K562 (cell line): Measurements from ENCODE around the gene BTAF1. TPM values are rescaled to one million over a fixed set of nuclear protein-coding genes. Genes with fewer than 3 reads are reported as not detected.

Source experiments
- BCOR ChIP-seq: fragments of 450-650 bp; IDR thresholded peaks from 2 replicates; pipeline ENCODE4 v1.6.1; 2016
- CEBPG ChIP-seq, 3 experiments: fragments of 200-800 bp in 1 of 3; sonication (Bioruptor generic) in 1 of 3; sonication (generic) in 1 of 3; formaldehyde crosslinking in 1 of 3; IDR thresholded peaks in 2 of 3; conservative IDR thresholded peaks in 1 of 3; 2 replicates each; pipeline versions ENCODE4 v1.6.1 to v1.8.0; 2016 to 2022; ENCODE audit warnings: missing compliant biosample characterization in 2 of 3, missing genetic modification characterization in 2 of 3, mild to moderate bottlenecking in 1 of 3, missing genetic modification reagents in 1 of 3
- CHD1 ChIP-seq: fragments of 200-600 bp; sonication (generic); IDR thresholded peaks from one replicate; pipeline ENCODE4 v1.6.1; 2012; ENCODE audit warnings: mild to moderate bottlenecking, moderate library complexity, low read length, inconsistent platforms
- CREM ChIP-seq: IDR thresholded peaks from 2 replicates; pipeline ENCODE4 v1.6.1; 2014; ENCODE audit warnings: antibody characterized with exemption, low read depth
- FOSL1 ChIP-seq: fragments of 200-800 bp; sonication (Bioruptor generic); conservative IDR thresholded peaks from 2 replicates; pipeline ENCODE4 v1.6.1; 2016; ENCODE audit warnings: missing genetic modification characterization, missing compliant biosample characterization
- JUNB ChIP-seq: fragments of 450-650 bp; formaldehyde crosslinking; conservative IDR thresholded peaks from 2 replicates; pipeline ENCODE4 v1.4.0; 2020; ENCODE audit warnings: mild to moderate bottlenecking
- MEIS2 ChIP-seq: fragments of 450-650 bp; IDR thresholded peaks from 2 replicates; pipeline ENCODE4 v1.6.1; 2014; ENCODE audit warnings: mild to moderate bottlenecking; ENCODE audit not compliant: partially characterized antibody
- NR1H2 ChIP-seq: sonication (generic); formaldehyde crosslinking; IDR thresholded peaks from 2 replicates; pipeline ENCODE4 v1.4.0; 2020; ENCODE audit warnings: mild to moderate bottlenecking, missing genetic modification reagents
- TAF1 ChIP-seq: IDR thresholded peaks from 2 replicates; pipeline ENCODE4 v1.6.1; 2011; ENCODE audit warnings: mild to moderate bottlenecking, low read length, moderate library complexity; ENCODE audit not compliant: insufficient read depth, control insufficient read depth, severe bottlenecking; ENCODE audit errors: extremely low read depth
- ZFP1 ChIP-seq: fragments of 450-650 bp; formaldehyde crosslinking; IDR thresholded peaks from 2 replicates; pipeline ENCODE4 v1.4.0; 2020; ENCODE audit warnings: mild to moderate bottlenecking, mixed read lengths
- ZNF124 ChIP-seq: sonication (generic); formaldehyde crosslinking; IDR thresholded peaks from 2 replicates; pipeline ENCODE4 v1.8.1; 2022; ENCODE audit warnings: missing genetic modification reagents
- ZNF324 ChIP-seq: fragments of 250-450 bp; sonication (Bioruptor Pico); IDR thresholded peaks from 2 replicates; pipeline ENCODE4 v1.4.0; 2020; ENCODE audit warnings: mild to moderate bottlenecking
- ZNF586 ChIP-seq: fragments of 450-650 bp; formaldehyde crosslinking; conservative IDR thresholded peaks from 2 replicates; pipeline ENCODE4 v1.4.0; 2020; ENCODE audit warnings: mild to moderate bottlenecking, moderate library complexity
- polyA plus RNA-seq, 8 experiments: library from polyadenylated mRNA; depleted of rRNA in 4 of 8; stranded (reverse) in 5 of 8; unstranded in 3 of 8; fragments of >200 nt; fragmentation: Nextera tagmentation in 2 of 8; fragmentation: Illumina TruSeq in 1 of 8; extraction: Ambion mirVana in 2 of 8; extraction: Trizol in 1 of 8; gene quantifications; 2 replicates each; pipeline versions ENCODE4 v1.2.1 to v1.2.3, GENCODE V29; 2011 to 2014; ENCODE audit warnings: inconsistent platforms in 1 of 8, missing spikeins in 1 of 8
- total RNA-seq, 7 experiments: library from RNA; depleted of rRNA in 6 of 7; stranded (reverse); fragments of >200 nt in 6 of 7; fragmentation: Illumina TruSeq in 2 of 7; extraction: Trizol in 2 of 7; gene quantifications; 2 replicates each; pipeline versions ENCODE4 v1.2.1 to v1.2.3, GENCODE V29; 2011 to 2021; ENCODE audit warnings: low replicate concordance in 1 of 7
- TF ChIP-seq, protein P1 (sequence below), 2 experiments: fragments of 150-350 bp in 1 of 2; IDR thresholded peaks; 2 replicates each; pipeline ENCODE4 v1.6.1; 2012 to 2016; ENCODE audit warnings: low read depth in 2 of 2, low read length in 2 of 2, mild to moderate bottlenecking in 1 of 2, moderate library complexity in 1 of 2
- TF ChIP-seq, protein P2 (sequence below): fragments of 250-450 bp; sonication (Bioruptor Pico); IDR thresholded peaks from 2 replicates; pipeline ENCODE4 v1.8.0; 2022; ENCODE audit warnings: inconsistent platforms, mild to moderate bottlenecking, moderate library complexity, borderline replicate concordance
- TF ChIP-seq, protein P3 (sequence below): fragments of 450-650 bp; IDR thresholded peaks from 2 replicates; pipeline ENCODE4 v1.6.1; 2016; ENCODE audit warnings: missing biosample characterization, missing genetic modification characterization
- TF ChIP-seq, protein P4 (sequence below): sonication (generic); formaldehyde crosslinking; IDR thresholded peaks from 2 replicates; pipeline ENCODE4 v1.8.0; 2023; ENCODE audit warnings: mild to moderate bottlenecking, missing genetic modification reagents
- TF ChIP-seq, protein P5 (sequence below): conservative IDR thresholded peaks from 2 replicates; pipeline ENCODE4 v1.6.1; 2011; ENCODE audit warnings: low read depth, mild to moderate bottlenecking, low read length; ENCODE audit not compliant: control insufficient read depth

Gene BTAF1
- total and polyA plus RNA-seq, 9 of the 15 experiments (the other 6 are each of a cell fraction or from before 2014, with no cell fraction given): 6.6 to 70.7 (median 30.5) TPM

DNA sequence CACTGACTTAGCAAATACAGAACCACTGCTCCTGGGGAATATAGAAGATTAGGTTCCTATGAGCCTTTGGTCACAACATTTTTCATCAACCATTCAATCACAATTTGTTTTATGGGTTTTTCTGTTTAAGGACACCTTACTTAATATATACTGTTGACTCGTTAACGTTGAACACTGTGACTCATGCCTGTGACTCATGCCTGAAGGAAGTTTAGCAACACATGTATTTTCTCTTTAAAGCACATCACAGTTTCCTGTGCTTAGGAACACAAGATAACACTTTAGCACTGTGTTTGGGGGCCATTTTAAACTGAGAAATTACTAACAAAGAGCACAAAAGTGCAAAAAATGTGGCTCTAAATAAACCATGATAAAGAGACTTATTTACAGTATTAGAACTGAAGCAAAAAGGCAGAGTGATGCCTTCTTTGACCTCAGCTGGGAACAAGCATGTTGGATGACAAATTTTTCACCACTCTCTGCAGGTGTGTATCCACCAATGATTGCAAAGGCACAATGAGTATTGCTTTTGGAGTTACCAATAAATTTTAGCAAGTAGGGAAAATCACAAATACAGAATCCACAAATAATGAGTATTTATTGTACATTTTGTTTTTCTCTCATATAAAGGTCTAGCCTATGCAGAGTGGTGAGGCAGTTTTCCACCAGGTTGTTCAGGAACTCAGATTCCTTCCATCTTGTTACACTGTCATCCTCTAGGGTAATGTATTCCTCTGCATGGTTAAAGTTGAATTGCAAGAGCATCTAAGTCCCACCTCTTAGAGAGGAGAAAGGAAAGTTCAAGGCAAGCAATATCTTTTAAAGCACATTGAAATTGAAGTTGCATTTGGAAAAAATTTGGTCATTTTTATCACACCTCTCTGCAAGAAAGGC is 21.5 kb upstream of the BTAF1 start (continued):
- TF ChIP-seq TAF1 (no peak), ZNF124 (CRISPR knock-in tag) (no peak), NR1H2 (CRISPR knock-in tag) (no peak), MEIS2 (peak; percentile 56), CEBPG (CRISPR knock-in tag; IDR thresholded peaks at IDR 0.05) (peak; percentile 43; the same call in 1 of the 2 replicates), CEBPG (tag; conservative IDR thresholded peaks at IDR 0.05 in 1 of 2, IDR thresholded peaks at IDR 0.05 in 1 of 2) (peak; percentile 34 to 78; a peak in 3 of 4 replicates), ZFP1 (no peak), ZNF324 (CRISPR knock-in tag) (no peak), FOSL1 (peak; percentile 99), ZNF586 (CRISPR knock-in tag) (no peak), CREM (0 out of 2 replicates have a peak, but pooled peaks have one; percentile 46), BCOR (no peak), CHD1 (no peak), JUNB (CRISPR knock-in tag) (peak; percentile 61; the same call in 1 of the 2 replicates)
- TF ChIP-seq, protein P1, sequence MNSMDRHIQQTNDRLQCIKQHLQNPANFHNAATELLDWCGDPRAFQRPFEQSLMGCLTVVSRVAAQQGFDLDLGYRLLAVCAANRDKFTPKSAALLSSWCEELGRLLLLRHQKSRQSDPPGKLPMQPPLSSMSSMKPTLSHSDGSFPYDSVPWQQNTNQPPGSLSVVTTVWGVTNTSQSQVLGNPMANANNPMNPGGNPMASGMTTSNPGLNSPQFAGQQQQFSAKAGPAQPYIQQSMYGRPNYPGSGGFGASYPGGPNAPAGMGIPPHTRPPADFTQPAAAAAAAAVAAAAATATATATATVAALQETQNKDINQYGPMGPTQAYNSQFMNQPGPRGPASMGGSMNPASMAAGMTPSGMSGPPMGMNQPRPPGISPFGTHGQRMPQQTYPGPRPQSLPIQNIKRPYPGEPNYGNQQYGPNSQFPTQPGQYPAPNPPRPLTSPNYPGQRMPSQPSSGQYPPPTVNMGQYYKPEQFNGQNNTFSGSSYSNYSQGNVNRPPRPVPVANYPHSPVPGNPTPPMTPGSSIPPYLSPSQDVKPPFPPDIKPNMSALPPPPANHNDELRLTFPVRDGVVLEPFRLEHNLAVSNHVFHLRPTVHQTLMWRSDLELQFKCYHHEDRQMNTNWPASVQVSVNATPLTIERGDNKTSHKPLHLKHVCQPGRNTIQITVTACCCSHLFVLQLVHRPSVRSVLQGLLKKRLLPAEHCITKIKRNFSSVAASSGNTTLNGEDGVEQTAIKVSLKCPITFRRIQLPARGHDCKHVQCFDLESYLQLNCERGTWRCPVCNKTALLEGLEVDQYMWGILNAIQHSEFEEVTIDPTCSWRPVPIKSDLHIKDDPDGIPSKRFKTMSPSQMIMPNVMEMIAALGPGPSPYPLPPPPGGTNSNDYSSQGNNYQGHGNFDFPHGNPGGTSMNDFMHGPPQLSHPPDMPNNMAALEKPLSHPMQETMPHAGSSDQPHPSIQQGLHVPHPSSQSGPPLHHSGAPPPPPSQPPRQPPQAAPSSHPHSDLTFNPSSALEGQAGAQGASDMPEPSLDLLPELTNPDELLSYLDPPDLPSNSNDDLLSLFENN (IDR thresholded peaks at IDR 0.05; ENCODE audit: low read depth in 2 of 2, low read length in 2 of 2): no peak
- TF ChIP-seq, protein P2, sequence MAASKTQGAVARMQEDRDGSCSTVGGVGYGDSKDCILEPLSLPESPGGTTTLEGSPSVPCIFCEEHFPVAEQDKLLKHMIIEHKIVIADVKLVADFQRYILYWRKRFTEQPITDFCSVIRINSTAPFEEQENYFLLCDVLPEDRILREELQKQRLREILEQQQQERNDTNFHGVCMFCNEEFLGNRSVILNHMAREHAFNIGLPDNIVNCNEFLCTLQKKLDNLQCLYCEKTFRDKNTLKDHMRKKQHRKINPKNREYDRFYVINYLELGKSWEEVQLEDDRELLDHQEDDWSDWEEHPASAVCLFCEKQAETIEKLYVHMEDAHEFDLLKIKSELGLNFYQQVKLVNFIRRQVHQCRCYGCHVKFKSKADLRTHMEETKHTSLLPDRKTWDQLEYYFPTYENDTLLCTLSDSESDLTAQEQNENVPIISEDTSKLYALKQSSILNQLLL (CRISPR knock-in tag): no peak
- TF ChIP-seq, protein P3, sequence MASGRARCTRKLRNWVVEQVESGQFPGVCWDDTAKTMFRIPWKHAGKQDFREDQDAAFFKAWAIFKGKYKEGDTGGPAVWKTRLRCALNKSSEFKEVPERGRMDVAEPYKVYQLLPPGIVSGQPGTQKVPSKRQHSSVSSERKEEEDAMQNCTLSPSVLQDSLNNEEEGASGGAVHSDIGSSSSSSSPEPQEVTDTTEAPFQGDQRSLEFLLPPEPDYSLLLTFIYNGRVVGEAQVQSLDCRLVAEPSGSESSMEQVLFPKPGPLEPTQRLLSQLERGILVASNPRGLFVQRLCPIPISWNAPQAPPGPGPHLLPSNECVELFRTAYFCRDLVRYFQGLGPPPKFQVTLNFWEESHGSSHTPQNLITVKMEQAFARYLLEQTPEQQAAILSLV (tag): no peak
- TF ChIP-seq, protein P4, sequence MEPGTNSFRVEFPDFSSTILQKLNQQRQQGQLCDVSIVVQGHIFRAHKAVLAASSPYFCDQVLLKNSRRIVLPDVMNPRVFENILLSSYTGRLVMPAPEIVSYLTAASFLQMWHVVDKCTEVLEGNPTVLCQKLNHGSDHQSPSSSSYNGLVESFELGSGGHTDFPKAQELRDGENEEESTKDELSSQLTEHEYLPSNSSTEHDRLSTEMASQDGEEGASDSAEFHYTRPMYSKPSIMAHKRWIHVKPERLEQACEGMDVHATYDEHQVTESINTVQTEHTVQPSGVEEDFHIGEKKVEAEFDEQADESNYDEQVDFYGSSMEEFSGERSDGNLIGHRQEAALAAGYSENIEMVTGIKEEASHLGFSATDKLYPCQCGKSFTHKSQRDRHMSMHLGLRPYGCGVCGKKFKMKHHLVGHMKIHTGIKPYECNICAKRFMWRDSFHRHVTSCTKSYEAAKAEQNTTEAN (CRISPR knock-in tag): no peak
- TF ChIP-seq, protein P5, sequence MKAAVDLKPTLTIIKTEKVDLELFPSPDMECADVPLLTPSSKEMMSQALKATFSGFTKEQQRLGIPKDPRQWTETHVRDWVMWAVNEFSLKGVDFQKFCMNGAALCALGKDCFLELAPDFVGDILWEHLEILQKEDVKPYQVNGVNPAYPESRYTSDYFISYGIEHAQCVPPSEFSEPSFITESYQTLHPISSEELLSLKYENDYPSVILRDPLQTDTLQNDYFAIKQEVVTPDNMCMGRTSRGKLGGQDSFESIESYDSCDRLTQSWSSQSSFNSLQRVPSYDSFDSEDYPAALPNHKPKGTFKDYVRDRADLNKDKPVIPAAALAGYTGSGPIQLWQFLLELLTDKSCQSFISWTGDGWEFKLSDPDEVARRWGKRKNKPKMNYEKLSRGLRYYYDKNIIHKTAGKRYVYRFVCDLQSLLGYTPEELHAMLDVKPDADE: no peak
